Tibial artery (tissue), 4 donors: Measurements from ENCODE around the gene TXNDC16.

ENCODE experiments used
- DNase-seq, 2 donors: peaks; one replicate each; pipeline ENCODE4 v3.0.0-alpha.2; 2019
- H3K27ac ChIP-seq, 2 donors: fragments of 200-600 bp; sonication (generic) in 1 of 2; 1 replicate in 1 of 2; 2 replicates in 1 of 2; pipeline ENCODE4 v1.5.1; 2018 to 2019; ENCODE audit warnings: mild to moderate bottlenecking in 1 of 2
- H3K27me3 ChIP-seq, 2 donors: fragments of 200-600 bp; sonication (generic) in 1 of 2; one replicate each; pipeline versions ENCODE4 v1.5.1 to v1.6.0; 2016 to 2019
- H3K36me3 ChIP-seq, 3 donors: fragments of 200-600 bp; sonication (generic) in 2 of 3; one replicate each; pipeline ENCODE4 v1.5.1; 2016 to 2019; ENCODE audit warnings: mild to moderate bottlenecking in 2 of 3
- H3K4me1 ChIP-seq, 4 donors: fragments of 200-600 bp; sonication (generic) in 2 of 4; 1 replicate in 3 of 4; 2 replicates in 1 of 4; pipeline ENCODE4 v1.5.1; 2016 to 2019
- H3K4me3 ChIP-seq, 2 donors: fragments of 200-600 bp; sonication (generic) in 1 of 2; 1 replicate in 1 of 2; 2 replicates in 1 of 2; pipeline ENCODE4 v1.5.1; 2018 to 2019; ENCODE audit warnings: mild to moderate bottlenecking in 2 of 2
- H3K9me3 ChIP-seq, 3 donors: fragments of 200-600 bp; sonication (generic) in 1 of 3; one replicate each; pipeline ENCODE4 v1.5.1; 2016 to 2019
- CTCF ChIP-seq, 2 experiments: fragments of 200-600 bp in 1 of 2; fragments of 450-650 bp in 1 of 2; IDR thresholded peaks; one replicate each; pipeline ENCODE4 v1.5.1; 2017 to 2019; ENCODE audit warnings: antibody characterized with exemption in 2 of 2, mild to moderate bottlenecking in 1 of 2, moderate library complexity in 1 of 2
- intact Hi-C: fragments of 100-400 bp; cut with DNase I; formaldehyde crosslinking; loops from one replicate; pipeline ENCODE4 v1.15.0; 2023; ENCODE audit warnings: low total_unique reads

TXNDC16 gene

GRCh38 chr14:52400846-52401245, 151.5 kb downstream of the TXNDC16 start:
- no peaks in the 10 kb centered on the region for H3K36me3 ChIP-seq
- H3K4me3 ChIP-seq = no peak overlapping the region
- no peaks in the 10 kb centered on the region for H3K9me3 ChIP-seq
- no peak for DNase-seq
- no peaks in the 10 kb centered on the region for H3K4me1 ChIP-seq
- peaks cover 0 to 8% of the 10 kb centered on the region in 2 donors for H3K27me3 ChIP-seq
- H3K27ac ChIP-seq = no peak overlapping the region
- intact Hi-C loops = no loop called here
- no peak for TF ChIP-seq CTCF (IDR thresholded peaks at IDR 0.05)

- no peak overlapping the region for H3K4me3 ChIP-seq
- DNase-seq = no peak
- no peak for TF ChIP-seq CTCF (IDR thresholded peaks at IDR 0.05)
- no peaks in the 10 kb centered on the region for H3K9me3 ChIP-seq
- H3K27me3 ChIP-seq = peaks cover 0 to 8% of the 10 kb centered on the region in 2 donors
- H3K36me3 ChIP-seq = no peaks in the 10 kb centered on the region
- intact Hi-C loops = no loop called here
- no peak overlapping the region for H3K27ac ChIP-seq
- no peaks in the 10 kb centered on the region for H3K4me1 ChIP-seq
Measured at GRCh38 chr14:52399921-52400595, 152.2 kb downstream of the TXNDC16 start.

GRCh38 chr14:52399104-52399503, 153.2 kb downstream of the TXNDC16 start:
- Histone ChIP-seq H3K27ac (no peak overlapping the region), H3K36me3 (no peaks in the 10 kb centered on the region), H3K27me3 (peaks cover 0 to 8% of the 10 kb centered on the region in 2 donors), H3K4me1 (no peaks in the 10 kb centered on the region), H3K4me3 (no peak overlapping the region), H3K9me3 (no peaks in the 10 kb centered on the region)
- TF ChIP-seq CTCF (IDR thresholded peaks at IDR 0.05) = no peak
- intact Hi-C loops = no loop called here
- no peak for DNase-seq

GRCh38 chr14:52397844-52398243, 154.5 kb downstream of the TXNDC16 start:
- Histone ChIP-seq H3K4me3 (no peak overlapping the region), H3K9me3 (no peaks in the 10 kb centered on the region), H3K4me1 (peaks cover 0 to 5% (median 1%) of the 10 kb centered on the region in 4 donors), H3K27ac (no peak overlapping the region), H3K27me3 (peaks cover 0 to 8% of the 10 kb centered on the region in 2 donors), H3K36me3 (no peaks in the 10 kb centered on the region)
- intact Hi-C loops = no loop called here
- no peak for TF ChIP-seq CTCF (IDR thresholded peaks at IDR 0.05)
- no peak for DNase-seq

GRCh38 chr14:52395728-52396127, 156.6 kb downstream of the TXNDC16 start:
- intact Hi-C loops = no loop called here
- peaks cover 0 to 8% of the 10 kb centered on the region in 2 donors for H3K27me3 ChIP-seq
- no peaks in the 10 kb centered on the region for H3K36me3 ChIP-seq
- no peaks in the 10 kb centered on the region for H3K9me3 ChIP-seq
- H3K4me3 ChIP-seq = no peak overlapping the region
- no peak for TF ChIP-seq CTCF (IDR thresholded peaks at IDR 0.05)
- no peak for DNase-seq
- H3K4me1 ChIP-seq = peaks cover 0 to 22% (median 12%) of the 10 kb centered on the region in 4 donors
- no peak overlapping the region for H3K27ac ChIP-seq
